Body of pancreas (tissue), 4 donors: ENCODE results near the gene ATP10A. TPM values are rescaled to one million over a fixed set of nuclear protein-coding genes. Genes with fewer than 3 reads are reported as not detected.

Experiments
- ATAC-seq: fragments of 150-250 bp; one replicate; pipeline ENCODE4 v1.9.1; 2016
- DNase-seq, 4 donors: peaks; one replicate each; pipeline ENCODE4 v3.0.0-alpha.2; 2019
- H3K27ac ChIP-seq, 4 donors: fragments of 200-600 bp; sonication (generic); 1 replicate in 3 of 4; 2 replicates in 1 of 4; pipeline versions ENCODE4 v1.5.1 to v1.6.1; 2016 to 2019; ENCODE audit warnings: mild to moderate bottlenecking in 1 of 4, mixed read lengths in 1 of 4, moderate library complexity in 1 of 4
- H3K27me3 ChIP-seq, 2 donors: fragments of 200-600 bp; sonication (generic); one replicate each; pipeline ENCODE4 v1.6.0; 2016; ENCODE audit warnings: mild to moderate bottlenecking in 1 of 2
- H3K36me3 ChIP-seq, 2 donors: fragments of 200-600 bp; sonication (generic); replicated peaks in 1 of 2; 2 replicates each; pipeline ENCODE4 v1.5.1; 2016; ENCODE audit warnings: low read depth in 2 of 2; ENCODE audit not compliant: insufficient read depth in 1 of 2
- H3K4me1 ChIP-seq: fragments of 200-600 bp; sonication (generic); one replicate; pipeline ENCODE4 v1.6.0; 2016
- H3K4me3 ChIP-seq, 2 donors: fragments of 200-600 bp; sonication (generic); 1 replicate in 1 of 2; 2 replicates in 1 of 2; pipeline ENCODE4 v1.5.1; 2016 to 2019
- H3K9me3 ChIP-seq, 3 donors: fragments of 200-600 bp; sonication (generic); 1 replicate in 2 of 3; 2 replicates in 1 of 3; pipeline ENCODE4 v1.5.1; 2016
- POLR2A ChIP-seq, 3 donors: fragments of 450-650 bp; IDR thresholded peaks; one replicate each; pipeline ENCODE4 v1.6.1; 2016; ENCODE audit warnings: antibody characterized with exemption in 3 of 3, mild to moderate bottlenecking in 2 of 3
- WGBS, 2 donors: methylation state at CpG; one replicate each; pipeline ENCODE4 v1.1.5; 2017; 5-methylcytosine and 5-hydroxymethylcytosine counted together
- intact Hi-C: fragments of 100-400 bp; cut with DNase I; formaldehyde crosslinking; loops from one replicate; pipeline ENCODE4 v1.15.1; 2023
- total RNA-seq, 2 donors: library from RNA; depleted of rRNA; stranded (reverse); fragments of >200 nt; gene quantifications; one replicate each; pipeline ENCODE4 v1.1.0, GENCODE V29; 2016
- TF ChIP-seq, protein P1 (sequence below), 7 experiments: fragments of 450-650 bp in 4 of 7; fragments of 200-600 bp in 3 of 7; sonication (generic) in 3 of 7; IDR thresholded peaks; one replicate each; pipeline ENCODE4 v1.5.1; 2016 to 2019; ENCODE audit warnings: antibody characterized with exemption in 7 of 7

The ATP10A gene
- total RNA-seq, 2 donors from 2014 or later = 1.3 to 2.0 TPM

DNA sequence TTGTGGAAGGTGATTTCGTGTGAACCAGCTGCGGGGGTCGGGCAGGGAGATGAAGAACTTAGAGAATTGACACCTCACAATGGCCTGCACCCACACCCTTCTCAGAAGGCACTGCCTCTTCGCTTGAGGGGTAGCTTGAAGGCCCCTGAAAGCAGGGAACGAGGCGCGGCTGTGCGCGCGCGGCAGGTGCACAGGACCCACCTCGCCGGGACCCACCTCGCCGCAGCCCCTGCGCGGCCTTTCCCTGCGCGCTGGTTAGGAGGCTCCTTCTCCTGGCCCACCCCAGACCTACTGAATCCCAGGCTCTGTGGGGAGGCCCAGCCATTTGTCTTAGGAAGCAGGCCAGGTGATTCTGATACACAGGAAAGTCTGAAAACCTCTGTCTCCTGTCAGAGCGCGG is 46.2 kb upstream of the ATP10A start:
- no peak overlapping the region for H3K4me3 ChIP-seq
- DNase-seq (no peak), ATAC-seq (no peak)
- H3K9me3 ChIP-seq = no peaks in the 10 kb centered on the region
- H3K36me3 ChIP-seq = no peaks in the 10 kb centered on the region
- intact Hi-C loops = no loop called here
- 76 to 100% methylated on average over 2 to 21 of the region's 21 CpGs for WGBS, 2 donors
- no peak for TF ChIP-seq POLR2A (IDR thresholded peaks at IDR 0.05)
- TF ChIP-seq, protein P1, sequence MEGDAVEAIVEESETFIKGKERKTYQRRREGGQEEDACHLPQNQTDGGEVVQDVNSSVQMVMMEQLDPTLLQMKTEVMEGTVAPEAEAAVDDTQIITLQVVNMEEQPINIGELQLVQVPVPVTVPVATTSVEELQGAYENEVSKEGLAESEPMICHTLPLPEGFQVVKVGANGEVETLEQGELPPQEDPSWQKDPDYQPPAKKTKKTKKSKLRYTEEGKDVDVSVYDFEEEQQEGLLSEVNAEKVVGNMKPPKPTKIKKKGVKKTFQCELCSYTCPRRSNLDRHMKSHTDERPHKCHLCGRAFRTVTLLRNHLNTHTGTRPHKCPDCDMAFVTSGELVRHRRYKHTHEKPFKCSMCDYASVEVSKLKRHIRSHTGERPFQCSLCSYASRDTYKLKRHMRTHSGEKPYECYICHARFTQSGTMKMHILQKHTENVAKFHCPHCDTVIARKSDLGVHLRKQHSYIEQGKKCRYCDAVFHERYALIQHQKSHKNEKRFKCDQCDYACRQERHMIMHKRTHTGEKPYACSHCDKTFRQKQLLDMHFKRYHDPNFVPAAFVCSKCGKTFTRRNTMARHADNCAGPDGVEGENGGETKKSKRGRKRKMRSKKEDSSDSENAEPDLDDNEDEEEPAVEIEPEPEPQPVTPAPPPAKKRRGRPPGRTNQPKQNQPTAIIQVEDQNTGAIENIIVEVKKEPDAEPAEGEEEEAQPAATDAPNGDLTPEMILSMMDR (IDR thresholded peaks at IDR 0.05) = no peak
- no peak overlapping the region for H3K27ac ChIP-seq
- no peaks in the 10 kb centered on the region for H3K4me1 ChIP-seq
- no peaks in the 10 kb centered on the region for H3K27me3 ChIP-seq

DNA sequence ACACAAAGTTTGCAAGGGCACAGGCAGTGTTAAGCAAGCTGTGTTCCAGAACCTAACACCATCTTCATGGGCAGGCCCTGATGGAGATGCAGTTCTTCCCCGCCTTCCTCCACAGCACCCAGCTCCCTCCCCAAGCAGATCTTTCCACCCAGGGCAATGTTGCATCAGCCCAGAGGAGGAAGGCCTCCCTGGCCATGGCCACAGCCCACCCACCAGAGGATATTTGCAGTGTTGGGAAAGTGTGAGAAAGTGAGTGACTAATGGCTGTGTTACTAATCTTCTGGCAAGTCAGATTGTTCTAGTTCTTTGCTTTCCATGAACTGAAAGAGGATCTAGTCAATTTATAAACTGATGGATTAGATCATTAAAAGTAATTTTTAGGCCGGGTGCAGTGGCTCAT is 42.0 kb upstream of the ATP10A start:
- Histone ChIP-seq H3K4me1 (no peaks in the 10 kb centered on the region), H3K9me3 (no peaks in the 10 kb centered on the region), H3K27ac (no peak overlapping the region), H3K4me3 (no peak overlapping the region), H3K36me3 (no peaks in the 10 kb centered on the region), H3K27me3 (no peaks in the 10 kb centered on the region)
- WGBS, 2 donors = 72 to 73% methylated on average over 2 of the region's 2 CpGs
- TF ChIP-seq POLR2A (IDR thresholded peaks at IDR 0.05) = no peak
- TF ChIP-seq, protein P1 (IDR thresholded peaks at IDR 0.05) = no peak
- intact Hi-C loops = no loop called here
- ATAC-seq (no peak), DNase-seq (no peak)

DNA sequence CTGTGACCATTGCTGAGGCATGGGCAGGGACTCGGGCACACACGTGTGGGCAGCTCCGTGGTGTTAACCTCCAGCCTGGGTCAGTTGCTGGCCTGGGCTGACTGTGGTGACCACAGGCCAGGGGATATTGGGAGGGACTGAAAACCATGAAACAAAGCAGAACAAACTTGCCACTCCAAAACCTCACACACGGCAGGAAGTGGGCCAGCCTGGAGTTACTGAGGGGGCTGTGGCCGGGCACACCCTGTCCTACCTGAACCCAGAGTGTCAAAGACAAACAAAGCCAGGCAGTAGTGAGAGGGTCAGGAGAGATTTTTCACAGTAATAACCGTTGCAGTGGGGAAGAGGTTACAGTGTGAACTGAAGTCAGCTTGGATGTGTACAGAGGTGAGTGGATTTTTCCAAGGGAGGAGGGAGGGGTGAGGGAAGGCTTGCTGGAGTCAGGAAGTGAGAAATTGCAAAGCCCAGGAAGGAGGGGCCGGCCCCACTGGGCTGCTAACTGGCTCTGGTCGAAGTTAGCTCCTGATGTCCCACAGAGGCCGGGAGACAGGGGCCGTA is 40.0 kb upstream of the ATP10A start:
- intact Hi-C loops = no loop called here

DNA sequence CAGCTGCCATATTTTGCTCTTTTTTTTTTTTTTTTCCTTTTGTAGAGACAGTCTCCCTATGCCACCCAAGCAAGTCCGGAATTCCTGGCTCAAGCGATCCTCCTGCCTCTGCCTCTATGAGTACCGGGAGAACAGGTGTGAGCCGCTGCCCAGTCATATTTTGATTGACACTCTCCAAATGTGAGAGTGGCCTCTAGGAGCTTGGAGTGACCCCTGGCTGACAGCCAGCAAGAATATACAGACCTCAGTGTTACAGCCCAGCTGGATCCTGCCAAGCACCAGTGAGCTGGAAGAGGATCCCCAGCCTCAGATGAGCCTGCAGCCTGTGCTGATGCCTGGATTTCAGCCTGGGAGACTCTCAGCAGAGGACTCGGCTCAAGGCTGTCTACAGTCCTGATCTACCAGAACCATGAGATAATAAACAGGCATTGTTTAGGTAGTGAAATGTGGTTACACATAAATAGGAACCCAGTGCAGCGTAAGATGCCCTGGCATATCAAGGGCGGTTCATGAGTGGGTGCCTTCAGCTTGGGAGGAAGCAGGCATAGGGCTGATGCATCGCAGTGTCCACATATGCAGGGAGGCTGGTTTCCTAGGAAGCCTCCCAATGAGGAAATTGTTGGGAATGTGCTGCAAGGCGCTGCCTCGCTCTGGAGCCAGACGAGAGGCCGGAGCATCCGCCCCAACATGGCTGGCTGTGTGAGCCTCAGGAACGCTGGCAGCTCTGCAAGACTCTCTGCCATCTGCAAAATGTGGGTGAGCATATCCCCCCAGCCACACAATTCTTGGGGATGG is 38.9 kb upstream of the ATP10A start:
- DNase-seq = no peak
- H3K36me3 ChIP-seq = no peaks in the 10 kb centered on the region
- H3K4me1 ChIP-seq = no peaks in the 10 kb centered on the region
- TF ChIP-seq POLR2A (IDR thresholded peaks at IDR 0.05) = no peak
- TF ChIP-seq, protein P1 (IDR thresholded peaks at IDR 0.05) = no peak
- H3K27me3 ChIP-seq = no peaks in the 10 kb centered on the region
- H3K27ac ChIP-seq = no peak overlapping the region
- intact Hi-C loops = no loop called here
- H3K4me3 ChIP-seq = no peak overlapping the region
- no peak for ATAC-seq
- no peaks in the 10 kb centered on the region for H3K9me3 ChIP-seq
- WGBS, 2 donors = 82 to 84% methylated on average over 10 to 14 of the region's 14 CpGs

More for the DNA sequence above, 40.0 kb upstream of the ATP10A start:
- DNase-seq (no peak), ATAC-seq (no peak)
- no peak overlapping the region for H3K27ac ChIP-seq
- no peaks in the 10 kb centered on the region for H3K27me3 ChIP-seq
- no peak overlapping the region for H3K4me3 ChIP-seq
- TF ChIP-seq, protein P1 (IDR thresholded peaks at IDR 0.05) = no peak
- no peak for TF ChIP-seq POLR2A (IDR thresholded peaks at IDR 0.05)
- no peaks in the 10 kb centered on the region for H3K36me3 ChIP-seq
- H3K9me3 ChIP-seq = no peaks in the 10 kb centered on the region
- H3K4me1 ChIP-seq = no peaks in the 10 kb centered on the region
- WGBS, 2 donors = 43% methylated on average over 10 of the region's 10 CpGs
